Left lobe of liver (tissue), 2 donors: ENCODE measurements around the gene THBS2. TPM values are rescaled to one million over a fixed set of nuclear protein-coding genes. Genes with fewer than 3 reads are reported as not detected.
A peak's percentile ranks its signal among the peaks of the same experiment; 100 is the strongest.
"Not testable (repeated sequence)": the region's sequence is repeated elsewhere in the genome, so short reads cannot be mapped to it uniquely, and the experiment has no call there.

Experiments
- ATAC-seq: fragments of 200-7000 bp; cut with Tn5 transposase; one replicate; pipeline ENCODE4 v1.9.1; 2020; ENCODE audit warnings: mild to moderate bottlenecking, moderate library complexity
- DNase-seq: peaks from one replicate; pipeline ENCODE4 v3.0.0-alpha.2; 2020; ENCODE audit warnings: low spot score
- total RNA-seq: library from RNA; stranded (reverse); gene quantifications from one replicate; pipeline ENCODE4 v1.2.1, GENCODE V29; 2021
- donor health status: DM: no; HTN: no; CAD: no; lungs with moderate emphysema.
- donor health status: DM: no; HTN: yes; CAD: no.

THBS2 gene
- 2.9 TPM for total RNA-seq

GRCh38 chr6:169253337-169254238, at the start of gene THBS2:
Gene THBS2 (minus strand): TSS chr6:169253846. CDS start chr6:169250784, 3,062 bp downstream.
- peak; percentile 40 for ATAC-seq
- DNase-seq: no peak

- ATAC-seq (no peak), DNase-seq (no peak)
Measured at GRCh38 chr6:169302716-169303115, 49.1 kb upstream of the THBS2 start.

GRCh38 chr6:169302255-169302654, 48.6 kb upstream of the THBS2 start:
- DNase-seq: no peak
- ATAC-seq: no peak

GRCh38 chr6:169300916-169301315, 47.3 kb upstream of the THBS2 start:
- DNase-seq (no peak), ATAC-seq (no peak)

GRCh38 chr6:169298626-169299025, 45.0 kb upstream of the THBS2 start:
- DNase-seq, ATAC-seq: not testable (repeated sequence)

- ATAC-seq: no peak
- no peak for DNase-seq
Measured at GRCh38 chr6:169296622-169297021, 43.0 kb upstream of the THBS2 start.

- no peak for ATAC-seq
Measured at GRCh38 chr6:169296170-169296569, 42.5 kb upstream of the THBS2 start.

GRCh38 chr6:169293196-169293595, 39.5 kb upstream of the THBS2 start:
- ATAC-seq: no peak
- no peak for DNase-seq

More at GRCh38 chr6:169296170-169296569, 42.5 kb upstream of the THBS2 start:
- DNase-seq: no peak

- ATAC-seq (no peak), DNase-seq (no peak)
Measured at GRCh38 chr6:169292338-169293124, 38.9 kb upstream of the THBS2 start.

- no peak for ATAC-seq
- no peak for DNase-seq
Measured at GRCh38 chr6:169291646-169292337, 38.1 kb upstream of the THBS2 start.

- ATAC-seq (no peak), DNase-seq (no peak)
Measured at GRCh38 chr6:169291148-169291547, 37.5 kb upstream of the THBS2 start.

GRCh38 chr6:169289619-169290339, 36.1 kb upstream of the THBS2 start:
- ATAC-seq (no peak), DNase-seq (no peak)

- ATAC-seq: no peak
- DNase-seq: no peak
Measured at GRCh38 chr6:169289257-169289618, 35.6 kb upstream of the THBS2 start.

GRCh38 chr6:169288591-169288990, 34.9 kb upstream of the THBS2 start:
- DNase-seq (no peak), ATAC-seq (no peak)

GRCh38 chr6:169287675-169288074, 34.0 kb upstream of the THBS2 start:
- DNase-seq: no peak
- ATAC-seq: no peak

GRCh38 chr6:169286961-169287360, 33.3 kb upstream of the THBS2 start:
- ATAC-seq (no peak), DNase-seq (no peak)

- DNase-seq (no peak), ATAC-seq (no peak)
Measured at GRCh38 chr6:169285165-169285564, 31.5 kb upstream of the THBS2 start.

GRCh38 chr6:169283924-169284323, 30.3 kb upstream of the THBS2 start:
- ATAC-seq (no peak), DNase-seq (no peak)

GRCh38 chr6:169282043-169282442, 28.4 kb upstream of the THBS2 start:
- DNase-seq (no peak), ATAC-seq (no peak)

- ATAC-seq (no peak), DNase-seq (no peak)
Measured at GRCh38 chr6:169277619-169278018, 24.0 kb upstream of the THBS2 start.

- ATAC-seq (no peak), DNase-seq (no peak)
Measured at GRCh38 chr6:169274781-169275180, 21.1 kb upstream of the THBS2 start.
